B cell (primary cell): ENCODE results near the gene EXTL1. TPM values are rescaled to one million over a fixed set of nuclear protein-coding genes. Genes with fewer than 3 reads are reported as not detected.

ENCODE experiments used
- ATAC-seq: fragments of 200-7000 bp; cut with Tn5 transposase; one replicate; pipeline ENCODE4 v1.10.0; 2021; ENCODE audit warnings: low read depth, mild to moderate bottlenecking, moderate number of reproducible peaks, moderate library complexity
- CTCF ChIA-PET: fragments of 350-600 bp; sonication (Branson Sonifier 250); formaldehyde crosslinking; loops from one replicate; lab custom pipeline; 2021; ENCODE audit warnings: antibody characterized with exemption, inconsistent platforms; lab: Charles Lee
- POLR2A ChIA-PET: fragments of 350-600 bp; sonication (Branson Sonifier 250); formaldehyde crosslinking; loops from one replicate; lab custom pipeline; 2021; ENCODE audit warnings: antibody characterized with exemption; lab: Charles Lee
- DNase-seq: peaks from one replicate; pipeline ENCODE4 v3.0.0; 2013
- H2AFZ ChIP-seq: 2 replicates; pipeline ENCODE4 v1.6.1; 2012; ENCODE audit warnings: mild to moderate bottlenecking, low read depth, low read length; ENCODE audit not compliant: insufficient read depth, poor library complexity, severe bottlenecking
- H3K27ac ChIP-seq, 2 donors: 1 replicate in 1 of 2; 2 replicates in 1 of 2; pipeline ENCODE4 v1.5.1; 2012 to 2013; ENCODE audit warnings: low read length in 2 of 2, mild to moderate bottlenecking in 2 of 2, moderate library complexity in 1 of 2
- H3K27me3 ChIP-seq, 4 experiments: fragments of 200-600 bp in 1 of 4; sonication (generic) in 1 of 4; replicated peaks in 1 of 4; 1 replicate in 2 of 4; 2 replicates in 2 of 4; pipeline versions ENCODE4 v1.6.1 to v1.7.0; 2013 to 2016; ENCODE audit warnings: low read length in 3 of 4, mild to moderate bottlenecking in 2 of 4, mixed read lengths in 1 of 4, moderate library complexity in 1 of 4; ENCODE audit not compliant: insufficient read depth in 4 of 4, control insufficient read depth in 3 of 4; ENCODE audit errors: control extremely low read depth in 1 of 4
- H3K36me3 ChIP-seq, 2 experiments: replicated peaks in 1 of 2; 1 replicate in 1 of 2; 2 replicates in 1 of 2; pipeline versions ENCODE4 v1.6.1 to v1.7.1; 2013; ENCODE audit warnings: low read length in 1 of 2; ENCODE audit not compliant: insufficient read depth in 2 of 2, control insufficient read depth in 1 of 2; ENCODE audit errors: control extremely low read depth in 1 of 2, extremely low read depth in 1 of 2
- H3K4me1 ChIP-seq, 2 donors: fragments of 200-600 bp in 1 of 2; sonication (generic) in 1 of 2; 1 replicate in 1 of 2; 2 replicates in 1 of 2; pipeline versions ENCODE4 v1.5.1 to v1.6.1; 2013 to 2017; ENCODE audit warnings: low read length in 2 of 2; ENCODE audit not compliant: control insufficient read depth in 2 of 2, insufficient read depth in 2 of 2
- H3K4me2 ChIP-seq: replicated peaks from 2 replicates; pipeline ENCODE3; 2012; ENCODE audit warnings: mild to moderate bottlenecking, low read depth, low read length; ENCODE audit not compliant: poor library complexity, severe bottlenecking
- H3K4me3 ChIP-seq, 5 experiments: fragments of 200-600 bp in 1 of 5; sonication (generic) in 1 of 5; 1 replicate in 3 of 5; 2 replicates in 2 of 5; pipeline versions ENCODE4 v1.5.1 to v1.7.0; 2011 to 2016; ENCODE audit warnings: low read length in 4 of 5, mild to moderate bottlenecking in 4 of 5, low read depth in 2 of 5, control low read depth in 1 of 5, moderate library complexity in 1 of 5; ENCODE audit not compliant: insufficient read depth in 1 of 5; ENCODE audit errors: control extremely low read depth in 1 of 5, extremely low read depth in 1 of 5
- H3K79me2 ChIP-seq: fragments of 200-600 bp; sonication (generic); one replicate; pipeline ENCODE4 v1.6.0; 2016; ENCODE audit warnings: low read length; ENCODE audit not compliant: control insufficient read depth, insufficient read depth
- H3K9ac ChIP-seq: fragments of 200-600 bp; sonication (generic); 2 replicates; pipeline ENCODE4 v1.6.1; 2017; ENCODE audit warnings: mild to moderate bottlenecking, low read length, moderate library complexity
- H3K9me3 ChIP-seq, 3 donors: one replicate each; pipeline versions ENCODE4 v1.6.1 to v1.7.1; 2013; ENCODE audit warnings: low read length in 2 of 3; ENCODE audit not compliant: control insufficient read depth in 2 of 3, insufficient read depth in 1 of 3; ENCODE audit errors: control extremely low read depth in 1 of 3
- H4K20me1 ChIP-seq: 2 replicates; pipeline ENCODE4 v1.6.0; 2012; ENCODE audit warnings: mild to moderate bottlenecking, low read length; ENCODE audit not compliant: insufficient read depth, control insufficient read depth, poor library complexity, severe bottlenecking
- H3K27ac Mint-ChIP-seq: one replicate; pipeline ENCODE4 v1.8.0; 2021; ENCODE audit warnings: mixed read lengths
- H3K27me3 Mint-ChIP-seq: one replicate; pipeline ENCODE4 v1.8.0; 2021; ENCODE audit warnings: mixed read lengths
- H3K4me1 Mint-ChIP-seq: one replicate; pipeline ENCODE4 v1.8.0; 2021; ENCODE audit warnings: mixed read lengths
- H3K4me3 Mint-ChIP-seq: one replicate; pipeline ENCODE4 v1.8.0; 2021; ENCODE audit warnings: mixed read lengths
- H3K9me3 Mint-ChIP-seq: one replicate; pipeline ENCODE4 v1.8.0; 2022; ENCODE audit warnings: mixed read lengths; ENCODE audit not compliant: insufficient read depth
- CTCF ChIP-seq: fragments of 200-600 bp; IDR thresholded peaks from one replicate; pipeline ENCODE4 v1.8.0; 2022; ENCODE audit warnings: antibody characterized with exemption, mild to moderate bottlenecking
- EZH2 ChIP-seq: IDR thresholded peaks from 2 replicates; pipeline ENCODE4 v1.6.1; 2012; ENCODE audit warnings: borderline replicate concordance, low read depth, mild to moderate bottlenecking, moderate library complexity, low read length; ENCODE audit not compliant: insufficient read depth, poor library complexity, severe bottlenecking
- WGBS: methylation state at CpG from one replicate; pipeline ENCODE4 v1.1.5; 2013; ENCODE audit warnings: missing lambda C conversion rate; ENCODE audit not compliant: insufficient coverage; 5-methylcytosine and 5-hydroxymethylcytosine counted together
- intact Hi-C: fragments of 100-400 bp; cut with micrococcal nuclease; formaldehyde crosslinking; loops from one replicate; pipeline ENCODE4 v1.10.0; 2022
- polyA plus RNA-seq: library from polyadenylated mRNA; depleted of rRNA; stranded (reverse); fragments of >200 nt; gene quantifications from 2 replicates; pipeline ENCODE4 v1.2.3, GENCODE V29; 2012
- total RNA-seq, 2 donors: library from RNA; stranded (reverse); fragments of 120-200 nt in 1 of 2; gene quantifications; 1 replicate in 1 of 2; 2 replicates in 1 of 2; pipeline versions ENCODE4 v1.2.3 to v1.2.4, GENCODE V29; 2013 to 2022

The EXTL1 gene
- total and polyA plus RNA-seq, 2 donors (not counting 1 experiment from before 2014, with no cell fraction given), result 0.12 TPM; not detected in 1

DNA sequence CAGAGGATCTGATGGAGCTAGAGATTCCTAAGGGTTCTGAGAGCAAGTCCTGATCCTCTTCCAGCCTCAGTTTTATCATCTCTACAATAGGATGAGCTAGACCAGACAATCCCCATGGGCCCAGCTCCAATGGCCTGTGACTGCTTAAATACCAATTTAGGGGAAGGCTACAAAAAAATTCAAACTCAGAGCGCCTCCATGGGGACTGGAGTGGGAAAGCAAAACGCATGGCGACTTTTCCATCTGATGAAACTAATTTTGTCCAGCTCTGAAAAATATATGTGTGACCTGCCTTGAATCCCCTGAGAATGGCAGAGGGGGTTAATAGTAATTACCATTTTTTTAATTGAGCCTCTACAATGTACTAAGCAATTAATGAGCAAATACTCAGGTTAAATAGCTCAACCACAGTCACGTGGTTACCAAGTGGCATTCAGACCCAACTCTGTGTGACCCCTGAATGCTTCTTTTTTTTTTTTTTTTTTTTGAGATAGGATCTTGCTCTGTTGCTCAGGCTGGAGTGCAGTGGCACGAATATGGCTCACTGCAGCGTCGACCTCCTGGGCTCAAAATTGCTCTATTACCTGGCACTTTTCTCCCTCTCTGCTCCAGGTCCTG lies 8.4 kb downstream of the EXTL1 start:
- no peaks in the 10 kb centered on the region for H3K79me2 ChIP-seq
- Mint-ChIP-seq H3K27ac (no peak overlapping the region), H3K27me3 (peaks cover 13% of the 10 kb centered on the region), H3K4me1 (peaks cover 7% of the 10 kb centered on the region), H3K9me3 (no peaks in the 10 kb centered on the region), H3K4me3 (no peak overlapping the region)
- peaks cover 5 to 6% of the 10 kb centered on the region in 2 donors for H3K4me1 ChIP-seq
- no peak overlapping the region for H3K4me2 ChIP-seq
- H3K36me3 ChIP-seq, result no peaks in the 10 kb centered on the region
- DNase-seq (no peak), ATAC-seq (no peak)
- intact Hi-C loops, result no loop called here
- TF ChIP-seq CTCF (no peak), EZH2 (no peak)
- H4K20me1 ChIP-seq, result no peaks in the 10 kb centered on the region
- no peak overlapping the region for H2AFZ ChIP-seq
- no peak overlapping the region for H3K4me3 ChIP-seq
- no peaks in the 10 kb centered on the region for H3K9me3 ChIP-seq
- no peak overlapping the region for H3K9ac ChIP-seq
- peaks cover 0 to 21% (median 3%) of the 10 kb centered on the region in 4 experiments for H3K27me3 ChIP-seq
- no peak overlapping the region for H3K27ac ChIP-seq
- ChIA-PET CTCF (interaction anchor here (1.5 kb wide), 1 partner anchor 134 kb away, joined by 4 read pairs; no protein-coding TSS in a partner anchor), POLR2A (no interaction called here)
- 83% methylated on average over 5 of the region's 7 CpGs for WGBS

GRCh38 chr1:26031196-26031595 lies 9.6 kb downstream of the EXTL1 start:
- Histone ChIP-seq H3K4me3 (no peak overlapping the region), H3K27me3 (peaks cover 0 to 21% (median 3%) of the 10 kb centered on the region in 4 experiments), H3K4me1 (peaks cover 7 to 11% of the 10 kb centered on the region in 2 donors), H3K4me2 (no peak overlapping the region), H4K20me1 (no peaks in the 10 kb centered on the region), H3K79me2 (no peaks in the 10 kb centered on the region), H3K27ac (no peak overlapping the region), H3K9me3 (no peaks in the 10 kb centered on the region), H3K9ac (no peak overlapping the region), H2AFZ (no peak overlapping the region), H3K36me3 (no peaks in the 10 kb centered on the region)
- no peak overlapping the region for H3K4me3 Mint-ChIP-seq
- no peak for ATAC-seq
- H3K27ac Mint-ChIP-seq, result no peak overlapping the region
- H3K27me3 Mint-ChIP-seq, result peaks cover 13% of the 10 kb centered on the region
- whole genome bisulfite sequencing, result 90% methylated on average over 4 of the region's 4 CpGs
- TF ChIP-seq CTCF (no peak), EZH2 (no peak)
- DNase-seq, result no peak
- H3K4me1 Mint-ChIP-seq, result peaks cover 13% of the 10 kb centered on the region
- POLR2A ChIA-PET, result no interaction called here
- CTCF ChIA-PET, result interaction anchor here (1.5 kb wide), 1 partner anchor 136 kb away, joined by 4 read pairs; no protein-coding TSS in a partner anchor
- intact Hi-C loops, result no loop called here
- H3K9me3 Mint-ChIP-seq, result no peaks in the 10 kb centered on the region
